Right forelimb (tissue), 1 donor: Measurements from ENCODE around the gene SLC38A10.

ENCODE experiments used
- DNase-seq: peaks from one replicate; pipeline ENCODE4 v3.0.0-alpha.2; 2018

The SLC38A10 gene

GRCh38 chr17:81200201-81200600 lies 94.9 kb downstream of the SLC38A10 start:
- DNase-seq, result no peak

GRCh38 chr17:81199482-81199830 lies 95.7 kb downstream of the SLC38A10 start:
- DNase-seq, result no peak

DNA sequence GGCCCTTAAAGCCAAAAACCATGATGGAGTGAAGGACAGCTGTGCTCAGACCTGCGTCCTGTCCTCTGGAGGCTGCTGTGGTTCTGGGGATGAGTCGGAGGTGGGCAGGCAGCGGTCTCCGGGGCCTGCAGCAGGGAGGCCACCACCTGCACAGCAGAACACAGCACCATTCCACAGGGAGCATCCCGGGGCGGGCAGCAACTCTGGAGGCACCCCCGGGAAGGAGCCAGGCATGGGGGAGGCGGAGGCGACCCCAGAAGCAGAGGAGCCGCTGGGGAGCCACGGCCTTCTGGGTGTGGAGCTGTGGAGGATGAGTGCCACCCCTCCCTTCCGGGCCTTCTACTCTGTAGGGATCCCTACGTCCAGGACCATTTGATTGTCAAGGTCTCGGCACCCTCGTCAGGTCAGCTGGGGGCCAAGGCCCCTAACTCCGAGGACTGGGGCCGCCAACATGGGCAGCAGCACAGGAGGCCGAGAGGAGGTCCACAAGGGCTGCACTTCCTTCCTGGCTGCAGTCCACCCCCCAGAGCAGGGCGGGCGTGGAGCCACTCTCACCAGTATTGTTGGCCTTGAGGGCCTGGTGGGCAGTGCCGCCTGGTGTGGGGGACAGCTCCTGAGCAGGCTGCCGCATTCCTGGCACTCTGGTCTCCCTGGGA lies 96.2 kb downstream of the SLC38A10 start:
- DNase-seq, result no peak

DNA sequence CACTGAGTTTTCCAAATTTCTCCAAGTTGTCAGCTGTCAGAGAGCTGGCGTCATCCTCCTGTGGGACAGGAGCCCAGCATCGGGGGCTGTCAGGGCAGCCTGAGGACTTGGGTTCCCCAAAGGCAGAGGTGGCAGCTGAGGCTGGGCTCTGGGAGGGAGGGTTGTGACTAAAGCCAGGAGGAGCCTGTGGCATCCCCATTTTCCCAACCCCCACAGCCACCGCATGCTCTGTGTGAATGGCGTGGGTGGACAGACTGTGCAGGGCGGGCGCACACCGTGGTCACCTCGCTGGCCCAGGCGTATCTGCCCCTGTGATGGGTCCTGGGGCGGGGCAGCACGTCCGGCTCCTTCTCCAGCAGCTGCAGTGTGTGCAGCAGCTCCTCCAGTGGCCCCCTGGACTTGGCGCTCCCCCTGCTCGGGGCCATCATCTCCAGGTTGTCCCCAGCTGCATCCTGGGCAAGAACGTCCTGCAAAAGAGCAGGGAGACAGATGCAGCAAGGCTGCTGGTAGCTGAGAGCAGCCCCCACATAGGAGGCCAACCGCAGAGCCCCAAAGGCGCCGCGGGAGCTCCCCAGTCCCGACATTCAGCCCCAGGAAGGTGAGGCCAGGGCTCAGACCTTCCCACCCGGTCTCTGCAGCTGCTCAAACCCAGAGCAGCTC lies 97.1 kb downstream of the SLC38A10 start:
- DNase-seq, result no peak

DNA sequence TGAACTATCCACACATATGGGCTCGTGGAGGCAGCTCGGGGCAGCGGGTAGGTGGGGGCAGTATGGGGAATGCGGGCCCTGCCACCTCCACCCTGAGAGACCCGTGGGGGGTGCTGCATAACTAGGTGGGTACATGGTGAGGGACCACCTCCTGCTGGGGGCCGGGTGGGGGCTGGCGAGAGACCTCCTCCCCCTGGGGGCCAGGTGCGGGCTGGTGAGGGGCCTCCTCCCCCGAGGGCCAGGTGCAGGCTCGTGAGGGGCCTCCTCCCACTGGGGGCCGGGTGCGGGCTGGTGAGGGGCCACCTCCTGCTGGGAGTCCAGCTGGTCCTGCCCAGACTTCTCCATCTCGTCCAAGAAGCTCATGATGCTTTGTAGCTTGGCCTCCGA lies 97.7 kb downstream of the SLC38A10 start:
- DNase-seq, result no peak

GRCh38 chr17:81196505-81197408 lies 98.3 kb downstream of the SLC38A10 start:
- no peak for DNase-seq

DNA sequence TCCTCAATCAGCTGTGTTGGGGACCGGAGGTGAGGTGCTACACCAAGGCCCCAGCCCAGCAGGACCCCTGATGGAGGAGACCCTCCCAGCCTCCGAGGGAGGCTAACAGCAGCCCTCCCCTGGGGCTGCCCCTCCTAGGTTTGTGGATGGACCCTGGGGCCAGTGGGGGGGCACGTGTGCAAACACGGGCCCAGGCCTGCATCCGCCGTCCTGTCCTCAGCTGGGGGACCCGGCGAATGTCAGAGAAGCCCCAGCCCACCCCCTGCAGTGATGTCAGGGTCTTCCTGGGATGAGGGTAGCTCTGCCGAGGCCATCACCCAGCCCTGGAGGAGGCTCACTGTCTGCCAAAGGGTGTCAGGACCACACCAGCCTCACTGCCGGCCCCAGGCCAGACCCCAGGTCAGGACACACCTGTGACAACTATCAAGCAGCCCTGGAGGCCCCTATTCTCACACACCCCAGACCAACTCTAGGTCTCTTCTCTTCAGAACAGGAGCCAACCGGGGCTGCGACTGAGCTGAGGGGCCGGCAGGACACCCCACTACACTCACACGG lies 99.1 kb downstream of the SLC38A10 start:
- no peak for DNase-seq
